A549 treated with AZD2906 at 1 μM for 4 hours (cell line): ENCODE measurements around the gene PUS1. TPM values are rescaled to one million over a fixed set of nuclear protein-coding genes. Genes with fewer than 3 reads are reported as not detected.

Experiments
- total RNA-seq: library from RNA; stranded (reverse); fragments of 200-300 nt; extraction: Qiagen RNA extraction; gene quantifications from 5 replicates; pipeline ENCODE4 v1.2.3, GENCODE V29; 2022

The PUS1 gene
- total RNA-seq, result 48.3 to 84.3 TPM (median 75.2 TPM) in 5 replicates

GRCh38 chr12:131928711-131929580 is at the start of gene PUS1:
TSS of gene PUS1 (plus strand) at chr12:131929276. CDS start at chr12:131929723, 447 bp downstream.

GRCh38 chr12:131894313-131894860 is 34.7 kb upstream of the PUS1 start, which contains the start of gene ULK1:
TSS of gene ULK1 (plus strand) at chr12:131894622. CDS start at chr12:131895002, 380 bp downstream.

DNA sequence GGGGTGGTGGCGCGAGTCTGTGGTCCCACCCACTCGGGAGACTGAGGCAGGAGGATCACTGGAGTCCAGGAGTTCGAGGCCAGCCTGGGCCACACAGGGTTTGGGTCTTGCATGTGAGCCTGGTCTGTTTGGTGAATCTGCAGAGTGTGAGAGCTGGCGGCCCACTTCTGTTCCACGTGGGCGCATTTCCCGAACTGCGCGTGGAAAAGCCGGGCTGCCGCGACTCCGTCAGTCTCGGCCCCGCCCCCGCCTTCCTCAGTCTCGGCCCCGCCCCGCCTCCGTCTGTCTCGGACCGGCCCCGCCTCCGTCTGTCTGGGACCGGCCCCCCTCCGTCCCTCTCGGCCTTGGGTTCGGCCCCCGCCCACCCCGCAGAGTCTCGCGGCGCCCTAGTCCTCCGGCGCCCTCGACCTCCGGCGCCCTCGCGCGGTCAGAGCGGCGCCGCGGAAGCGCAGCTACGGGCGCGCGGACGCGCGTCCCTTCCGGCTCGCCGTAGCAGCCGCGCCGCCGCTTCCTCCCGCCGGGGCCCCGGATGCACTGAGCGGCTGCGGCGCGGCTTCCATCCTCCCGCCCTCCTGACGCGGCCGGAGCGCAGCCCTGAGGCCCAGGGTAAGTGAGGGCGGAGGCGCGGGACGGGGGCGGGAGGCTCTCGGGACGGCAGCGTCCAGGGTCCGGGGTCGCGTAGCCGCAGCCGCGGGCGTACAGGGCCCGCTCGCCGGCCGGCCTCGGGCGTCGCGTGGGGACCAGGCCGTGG is 20.5 kb downstream of the PUS1 start, which contains the start of gene EP400:
TSS of gene EP400 (plus strand) at position 512 of the 751 bp plus-strand sequence. CDS start 10,678 bp downstream, outside the sequence.

Other genes starting within 250 kb of the PUS1 start
- 25.5 to 31.0 TPM (median 29.7 TPM) in 5 replicates for gene SFSWAP, start 218.2 kb upstream of the PUS1 start, total RNA-seq
- gene MMP17, start 100.9 kb upstream of the PUS1 start, total RNA-seq, result 8.1 to 12.1 TPM (median 10.5 TPM) in 5 replicates
- gene ULK1, start 34.7 kb upstream of the PUS1 start, total RNA-seq, result 20.4 to 31.7 TPM (median 27.0 TPM) in 5 replicates
- gene EP400, start 20.7 kb downstream of the PUS1 start, total RNA-seq, result 22.3 to 25.3 TPM (median 23.2 TPM) in 5 replicates
- gene DDX51, start 215.0 kb downstream of the PUS1 start, total RNA-seq, result 18.5 to 27.9 TPM (median 26.5 TPM) in 5 replicates
- gene NOC4L, start 215.2 kb downstream of the PUS1 start, total RNA-seq, result 39.1 to 63.6 TPM (median 58.2 TPM) in 5 replicates